Measurements from ENCODE around the gene YJU2. TPM values are rescaled to one million over a fixed set of nuclear protein-coding genes. Genes with fewer than 3 reads are reported as not detected.
A peak's percentile ranks its signal among the peaks of the same experiment; 100 is the strongest.

YJU2 gene
- total and polyA plus RNA-seq, 2 experiments from 2014 or later = 28.8 to 33.4 TPM

DNA sequence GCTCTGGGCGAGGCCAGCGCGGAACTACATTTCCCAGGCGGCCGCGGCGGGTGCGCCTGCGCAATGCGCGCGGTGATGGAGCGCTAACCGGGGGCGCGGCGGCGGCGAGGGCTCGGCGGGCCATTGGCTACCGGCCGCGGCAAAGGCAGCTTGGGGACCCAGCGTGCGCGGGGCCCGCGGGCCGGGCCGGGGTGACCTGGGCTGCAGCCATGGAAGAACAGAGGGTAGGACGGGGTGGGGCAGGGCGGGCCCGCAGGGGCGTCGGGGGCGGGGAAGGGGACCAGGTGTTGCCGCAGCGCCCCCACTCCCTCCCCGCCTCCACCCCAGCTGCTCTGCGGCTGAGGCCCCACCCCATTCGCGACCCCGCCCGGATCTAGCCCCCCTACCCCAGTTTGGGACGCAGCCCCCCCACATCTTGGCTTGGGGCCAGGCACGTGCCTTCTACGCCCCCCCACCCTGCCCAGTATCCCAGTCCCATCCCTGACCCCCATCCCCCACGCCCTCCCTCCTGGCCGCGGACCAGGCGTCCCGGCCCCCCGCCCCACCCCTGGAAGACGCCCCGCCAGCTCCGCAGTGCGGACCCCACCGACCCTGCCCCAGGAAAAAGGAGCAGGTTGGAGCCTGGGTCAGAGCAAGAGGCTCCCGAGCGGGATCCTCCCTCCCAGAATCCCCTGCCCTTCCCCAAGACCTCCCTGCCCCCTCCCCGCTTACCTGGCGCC lies 57.8 kb downstream of the YJU2 start, which contains the start of gene FSD1:
TSS of gene FSD1 (plus strand) at position 61 of the 719 bp plus-strand sequence. CDS start at position 210, 149 bp downstream.
- Histone ChIP-seq H3K4me1 (ENCODE audit: insufficient read depth) (no peaks in the 10 kb centered on the region; the same call in 1 of the 2 replicates), H3K27me3 (ENCODE audit: insufficient read depth) (no peaks in the 10 kb centered on the region), H3K4me3 (peak within 1 kb of the TSS; percentile 51), H3F3A (replicated peaks; ENCODE audit: low read depth) (0 out of 2 replicates have a peak, but pooled peaks cover 8% of the 10 kb centered on the region), H3K9me2 (ENCODE audit: insufficient read depth) (no peaks in the 10 kb centered on the region), H3K79me2 (replicated peaks; ENCODE audit: insufficient read depth) (no peaks in the 10 kb centered on the region), H3K27ac (ENCODE audit: low read depth) (no peak within 1 kb of the TSS), H3K36me3 (ENCODE audit: insufficient read depth) (peaks cover 11% of the 10 kb centered on the region; the same call in 1 of the 2 replicates), H3K4me2 (peak within 1 kb of the TSS; percentile 69), H4K20me1 (replicated peaks; ENCODE audit: insufficient read depth) (no peaks in the 10 kb centered on the region), H2AFZ (peak within 1 kb of the TSS; percentile 76)
- Mint-ChIP-seq H3K27ac (no peak within 1 kb of the TSS), H3K9me3 (no peaks in the 10 kb centered on the region; the same call in 2 of the 3 replicates), H3K36me3 (ENCODE audit: low read depth) (peaks cover 37% of the 10 kb centered on the region), H3K4me3 (peak within 1 kb of the TSS; percentile 67), H3K27me3 (ENCODE audit: insufficient read depth, low read depth, poor library complexity) (peaks cover 11% of the 10 kb centered on the region), H3K4me1 (peaks cover 15% of the 10 kb centered on the region)
- TF ChIP-seq EZH2 (IDR thresholded peaks at IDR 0.05; ENCODE audit: low read depth, unreplicated experiment) = no peak
- TF ChIP-seq, protein P1, sequence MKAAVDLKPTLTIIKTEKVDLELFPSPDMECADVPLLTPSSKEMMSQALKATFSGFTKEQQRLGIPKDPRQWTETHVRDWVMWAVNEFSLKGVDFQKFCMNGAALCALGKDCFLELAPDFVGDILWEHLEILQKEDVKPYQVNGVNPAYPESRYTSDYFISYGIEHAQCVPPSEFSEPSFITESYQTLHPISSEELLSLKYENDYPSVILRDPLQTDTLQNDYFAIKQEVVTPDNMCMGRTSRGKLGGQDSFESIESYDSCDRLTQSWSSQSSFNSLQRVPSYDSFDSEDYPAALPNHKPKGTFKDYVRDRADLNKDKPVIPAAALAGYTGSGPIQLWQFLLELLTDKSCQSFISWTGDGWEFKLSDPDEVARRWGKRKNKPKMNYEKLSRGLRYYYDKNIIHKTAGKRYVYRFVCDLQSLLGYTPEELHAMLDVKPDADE (IDR thresholded peaks at IDR 0.05) = 0 out of 2 replicates have a peak, but pooled peaks have one; percentile 66
- DNase-seq (ENCODE audit: low spot score) (peak; percentile 88), ATAC-seq (peak; percentile 95)

DNA sequence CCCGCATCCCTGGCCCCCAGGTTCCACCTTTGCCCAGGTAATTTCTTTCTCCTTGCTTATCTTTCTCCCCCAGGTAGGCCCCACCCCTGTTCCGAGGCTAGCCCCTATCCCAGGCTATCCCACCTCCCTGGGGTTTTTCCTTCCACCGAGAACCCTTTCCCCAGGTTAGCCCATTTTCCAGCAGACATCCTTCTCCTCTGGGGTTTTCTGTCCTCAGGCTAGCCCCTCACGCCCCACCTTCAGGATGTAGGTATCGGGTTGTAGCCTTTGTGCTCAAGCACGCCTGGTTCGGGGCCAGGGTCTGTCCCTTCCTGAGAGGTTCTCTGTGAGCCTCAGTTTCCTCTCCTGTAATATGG lies 58.4 kb downstream of the YJU2 start:
- no peaks in the 10 kb centered on the region; the same call in 2 of the 3 replicates for H3K9me3 Mint-ChIP-seq
- H3K79me2 ChIP-seq (replicated peaks; ENCODE audit: insufficient read depth) = no peaks in the 10 kb centered on the region
- H3K36me3 Mint-ChIP-seq (ENCODE audit: low read depth) = peaks cover 43% of the 10 kb centered on the region
- H4K20me1 ChIP-seq (replicated peaks; ENCODE audit: insufficient read depth) = no peaks in the 10 kb centered on the region
- H3K4me3 Mint-ChIP-seq = peak overlapping the region; percentile 67
- H3K4me3 ChIP-seq = peak overlapping the region; percentile 51
- no peak for TF ChIP-seq ZNF331 (CRISPR knock-in tag; IDR thresholded peaks at IDR 0.05; ENCODE audit: low read depth)
- no peak overlapping the region for H2AFZ ChIP-seq
- ATAC-seq (no peak), DNase-seq (ENCODE audit: low spot score) (peak; percentile 70)
- peaks cover 8% of the 10 kb centered on the region; the same call in 1 of the 2 replicates for H3F3A ChIP-seq (replicated peaks; ENCODE audit: low read depth)
- H3K4me1 Mint-ChIP-seq = peaks cover 15% of the 10 kb centered on the region
- H3K27ac Mint-ChIP-seq = no peak overlapping the region
- no peaks in the 10 kb centered on the region; the same call in 1 of the 2 replicates for H3K4me1 ChIP-seq (ENCODE audit: insufficient read depth)
- peaks cover 11% of the 10 kb centered on the region for H3K27me3 Mint-ChIP-seq (ENCODE audit: insufficient read depth, low read depth, poor library complexity)
- H3K27ac ChIP-seq (ENCODE audit: low read depth) = no peak overlapping the region
- H3K27me3 ChIP-seq (ENCODE audit: insufficient read depth) = no peaks in the 10 kb centered on the region
- no peaks in the 10 kb centered on the region for H3K9me2 ChIP-seq (ENCODE audit: insufficient read depth)
- H3K36me3 ChIP-seq (ENCODE audit: insufficient read depth) = peaks cover 11% of the 10 kb centered on the region; the same call in 1 of the 2 replicates
- no peak overlapping the region; the same call in 1 of the 2 replicates for H3K4me2 ChIP-seq

DNA sequence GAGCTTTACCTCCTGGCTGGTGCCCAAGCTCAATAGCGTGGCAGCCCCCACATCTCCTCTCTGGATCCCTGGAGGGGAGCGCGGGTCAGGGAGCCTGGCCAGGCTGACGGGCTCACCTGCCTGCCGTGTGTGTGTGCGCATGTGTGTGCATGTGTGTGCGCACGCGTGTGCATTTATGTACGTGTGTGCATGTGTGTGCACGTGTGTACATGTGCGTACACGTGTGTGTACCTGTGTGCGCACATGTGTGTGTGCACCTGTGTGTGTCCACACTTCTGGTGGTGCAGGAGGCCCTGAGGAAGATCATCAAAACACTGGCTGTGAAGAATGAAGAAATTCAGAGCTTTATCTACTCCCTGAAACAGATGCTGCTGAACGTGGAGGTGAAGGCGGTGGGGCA lies 58.8 kb downstream of the YJU2 start:
- Mint-ChIP-seq H3K36me3 (ENCODE audit: low read depth) (peaks cover 47% of the 10 kb centered on the region), H3K4me3 (peak overlapping the region; percentile 67; the same call in 2 of the 3 replicates), H3K9me3 (no peaks in the 10 kb centered on the region; the same call in 2 of the 3 replicates), H3K27me3 (ENCODE audit: insufficient read depth, low read depth, poor library complexity) (peaks cover 11% of the 10 kb centered on the region), H3K27ac (no peak overlapping the region), H3K4me1 (peaks cover 15% of the 10 kb centered on the region)
- no peaks in the 10 kb centered on the region for H3K79me2 ChIP-seq (replicated peaks; ENCODE audit: insufficient read depth)
- peaks cover 11% of the 10 kb centered on the region; the same call in 1 of the 2 replicates for H3K36me3 ChIP-seq (ENCODE audit: insufficient read depth)
- H3K4me3 ChIP-seq = no peak overlapping the region
- no peak overlapping the region for H3K27ac ChIP-seq (ENCODE audit: low read depth)
- no peaks in the 10 kb centered on the region for H3K27me3 ChIP-seq (ENCODE audit: insufficient read depth)
- ATAC-seq = no peak
- H3K9me2 ChIP-seq (ENCODE audit: insufficient read depth) = no peaks in the 10 kb centered on the region
- H3F3A ChIP-seq (replicated peaks; ENCODE audit: low read depth) = peaks cover 8% of the 10 kb centered on the region; the same call in 1 of the 2 replicates
- no peak for DNase-seq (ENCODE audit: low spot score)
- no peak overlapping the region for H2AFZ ChIP-seq
- H4K20me1 ChIP-seq (replicated peaks; ENCODE audit: insufficient read depth) = no peaks in the 10 kb centered on the region
- no peak overlapping the region for H3K4me2 ChIP-seq
- no peaks in the 10 kb centered on the region; the same call in 1 of the 2 replicates for H3K4me1 ChIP-seq (ENCODE audit: insufficient read depth)
- TF ChIP-seq, protein P2, sequence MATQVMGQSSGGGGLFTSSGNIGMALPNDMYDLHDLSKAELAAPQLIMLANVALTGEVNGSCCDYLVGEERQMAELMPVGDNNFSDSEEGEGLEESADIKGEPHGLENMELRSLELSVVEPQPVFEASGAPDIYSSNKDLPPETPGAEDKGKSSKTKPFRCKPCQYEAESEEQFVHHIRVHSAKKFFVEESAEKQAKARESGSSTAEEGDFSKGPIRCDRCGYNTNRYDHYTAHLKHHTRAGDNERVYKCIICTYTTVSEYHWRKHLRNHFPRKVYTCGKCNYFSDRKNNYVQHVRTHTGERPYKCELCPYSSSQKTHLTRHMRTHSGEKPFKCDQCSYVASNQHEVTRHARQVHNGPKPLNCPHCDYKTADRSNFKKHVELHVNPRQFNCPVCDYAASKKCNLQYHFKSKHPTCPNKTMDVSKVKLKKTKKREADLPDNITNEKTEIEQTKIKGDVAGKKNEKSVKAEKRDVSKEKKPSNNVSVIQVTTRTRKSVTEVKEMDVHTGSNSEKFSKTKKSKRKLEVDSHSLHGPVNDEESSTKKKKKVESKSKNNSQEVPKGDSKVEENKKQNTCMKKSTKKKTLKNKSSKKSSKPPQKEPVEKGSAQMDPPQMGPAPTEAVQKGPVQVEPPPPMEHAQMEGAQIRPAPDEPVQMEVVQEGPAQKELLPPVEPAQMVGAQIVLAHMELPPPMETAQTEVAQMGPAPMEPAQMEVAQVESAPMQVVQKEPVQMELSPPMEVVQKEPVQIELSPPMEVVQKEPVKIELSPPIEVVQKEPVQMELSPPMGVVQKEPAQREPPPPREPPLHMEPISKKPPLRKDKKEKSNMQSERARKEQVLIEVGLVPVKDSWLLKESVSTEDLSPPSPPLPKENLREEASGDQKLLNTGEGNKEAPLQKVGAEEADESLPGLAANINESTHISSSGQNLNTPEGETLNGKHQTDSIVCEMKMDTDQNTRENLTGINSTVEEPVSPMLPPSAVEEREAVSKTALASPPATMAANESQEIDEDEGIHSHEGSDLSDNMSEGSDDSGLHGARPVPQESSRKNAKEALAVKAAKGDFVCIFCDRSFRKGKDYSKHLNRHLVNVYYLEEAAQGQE (IDR thresholded peaks at IDR 0.05; ENCODE audit: unreplicated experiment) = no peak
